ENCODE measurements around the gene RELN.

DNA sequence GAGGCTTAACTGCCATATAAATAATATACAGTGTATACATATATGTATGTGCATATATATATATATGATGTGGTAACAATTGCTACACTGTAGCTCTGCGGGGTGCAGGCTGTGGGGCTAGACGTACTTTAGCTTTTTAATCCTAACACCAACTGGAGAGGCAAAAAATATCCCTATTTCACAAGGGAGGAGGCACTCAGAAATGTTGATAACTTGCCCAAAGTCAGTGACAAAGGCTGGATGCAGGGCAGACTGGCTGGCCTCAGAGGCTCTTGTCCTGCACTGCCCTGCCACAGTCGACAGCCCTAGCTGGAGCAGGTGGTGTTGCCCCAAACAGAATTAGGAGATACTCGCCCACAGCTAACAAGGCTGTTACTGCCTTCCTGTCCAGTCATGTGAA, 1.5 kb upstream of the RELN start:
- no peak for TF ChIP-seq NFIX (CRISPR knock-in tag; IDR thresholded peaks at IDR 0.05; ENCODE audit: low read depth)
- no peak for TF ChIP-seq ELF1 (tag; IDR thresholded peaks at IDR 0.05)
- TF ChIP-seq CBX5 (IDR thresholded peaks at IDR 0.05; ENCODE audit: borderline replicate concordance, low read depth) = no peak
- TF ChIP-seq RFX5 (IDR thresholded peaks at IDR 0.05; ENCODE audit: low read depth, low read length) = no peak
